RPMI7951 (cell line): ENCODE data around the gene RSU1. TPM values are rescaled to one million over a fixed set of nuclear protein-coding genes. Genes with fewer than 3 reads are reported as not detected.

Source experiments
- DNase-seq: peaks from one replicate; pipeline ENCODE4 v3.0.0-alpha.2; 2012; ENCODE audit warnings: low read depth
- total RNA-seq: library from RNA; depleted of rRNA; stranded (reverse); fragments of >200 nt; shearing (Covaris generic); gene quantifications from 2 replicates; pipeline ENCODE4 v1.2.3, GENCODE V29; 2014

Gene RSU1
- total RNA-seq, 1 experiment from 2014 or later, result 200 TPM

GRCh38 chr10:16606421-16606820, 210.8 kb downstream of the RSU1 start:
- DNase-seq, result peak; percentile 59

GRCh38 chr10:16603308-16603707, 213.9 kb downstream of the RSU1 start:
- no peak for DNase-seq

- DNase-seq, result no peak
These were observed 215.0 kb downstream of the RSU1 start for GRCh38 chr10:16602104-16602775.

DNA sequence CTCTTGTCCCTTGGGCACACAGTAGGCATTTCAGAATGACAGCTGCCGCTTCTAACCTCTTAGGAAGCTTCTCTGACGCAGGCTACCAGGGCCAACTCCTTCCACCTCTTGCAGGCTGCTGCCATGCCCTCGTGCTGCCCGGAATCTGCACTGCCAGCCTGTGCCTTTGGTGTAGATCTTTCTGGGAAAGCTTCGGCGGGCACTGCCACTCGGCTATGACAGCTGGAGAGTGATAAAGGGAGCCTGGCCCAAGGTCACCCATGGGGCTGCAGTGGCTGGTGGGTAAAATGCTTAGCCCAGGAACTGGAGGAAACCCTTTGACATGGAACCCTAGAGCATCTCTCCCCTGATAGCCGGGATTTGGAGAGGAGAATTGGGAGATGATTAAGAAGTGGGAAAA, 217.6 kb downstream of the RSU1 start:
- no peak for DNase-seq

DNA sequence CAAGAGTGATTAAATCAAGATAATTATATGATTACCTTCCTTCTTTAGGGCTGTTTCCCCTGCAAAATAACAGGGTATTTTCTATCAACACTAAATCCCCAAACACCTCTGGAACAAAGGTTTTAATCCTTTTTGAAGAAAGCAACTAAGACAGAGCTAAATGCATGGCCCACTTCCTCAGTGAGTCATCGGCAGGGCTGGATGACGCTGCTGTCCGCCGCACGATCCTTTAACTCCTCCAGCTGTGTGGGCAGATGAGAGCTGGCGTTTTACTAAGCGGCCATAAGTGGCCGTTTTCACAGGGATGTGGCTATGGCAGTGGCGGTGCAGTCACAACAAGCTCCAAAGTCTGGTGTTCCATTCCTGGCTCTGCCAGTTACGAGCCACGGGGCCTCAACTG, 219.6 kb downstream of the RSU1 start:
- DNase-seq, result peak; percentile 75

DNA sequence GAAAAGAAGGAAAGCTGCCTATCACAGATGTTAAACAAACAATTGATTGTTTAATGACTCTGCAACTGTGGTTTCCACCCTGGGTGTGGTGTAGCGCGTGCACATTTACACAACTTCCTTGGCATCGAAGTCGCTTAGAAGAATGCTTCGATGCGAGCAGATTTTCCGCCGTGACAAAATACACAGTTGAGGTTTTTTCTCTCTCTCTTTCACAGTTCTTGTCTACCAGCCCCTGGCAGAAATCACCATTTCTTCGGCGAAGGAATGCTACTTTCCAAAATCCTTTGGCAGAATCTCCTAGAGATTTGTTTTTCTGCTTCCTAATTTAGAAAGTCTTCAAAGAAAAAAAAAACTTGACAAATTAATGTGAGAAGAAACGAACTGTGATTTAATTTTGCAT, 224.8 kb downstream of the RSU1 start:
- DNase-seq, result no peak

- no peak for DNase-seq
These were observed 230.7 kb downstream of the RSU1 start for GRCh38 chr10:16586358-16587138.

GRCh38 chr10:16585103-16585502, 232.1 kb downstream of the RSU1 start:
- peak; percentile 29 for DNase-seq

DNA sequence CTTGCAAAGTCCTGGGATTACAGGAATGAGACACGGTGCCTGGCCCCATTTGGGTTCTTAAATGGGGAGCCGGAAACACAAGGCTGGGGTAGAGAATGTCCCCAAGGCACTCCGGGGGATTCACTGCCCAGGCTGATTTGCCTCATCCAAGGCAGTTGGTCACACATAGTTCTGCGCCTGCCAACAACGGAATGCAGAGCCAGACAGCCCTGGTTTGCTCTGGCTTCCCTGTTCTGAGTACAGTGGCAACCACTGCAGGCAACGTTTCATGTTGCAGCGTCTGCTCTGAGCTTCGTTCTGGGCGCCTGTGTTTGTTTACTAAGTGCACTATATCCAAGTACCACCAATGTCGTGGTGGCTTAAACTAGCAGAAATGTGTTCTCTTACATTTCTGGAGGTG, 233.8 kb downstream of the RSU1 start:
- DNase-seq, result no peak

DNA sequence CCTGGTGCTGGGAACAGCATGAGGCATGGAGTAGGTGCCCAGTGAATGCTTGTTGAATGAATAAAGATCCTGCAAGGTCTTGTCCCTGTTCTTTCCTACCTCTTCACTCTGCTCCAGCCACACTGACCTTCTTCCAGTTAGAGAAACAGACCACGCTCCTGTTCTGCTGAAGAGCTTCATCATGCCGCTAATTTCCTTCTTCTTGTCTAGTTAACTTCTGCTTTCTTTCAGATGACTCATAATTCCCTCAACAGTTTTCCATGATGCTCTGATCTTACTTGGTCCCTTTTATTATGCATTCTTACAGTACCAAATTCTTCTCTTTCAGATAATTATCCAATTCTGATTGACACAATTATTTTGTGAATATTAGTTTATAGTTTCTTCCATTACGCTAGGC, 236.0 kb downstream of the RSU1 start:
- no peak for DNase-seq

DNA sequence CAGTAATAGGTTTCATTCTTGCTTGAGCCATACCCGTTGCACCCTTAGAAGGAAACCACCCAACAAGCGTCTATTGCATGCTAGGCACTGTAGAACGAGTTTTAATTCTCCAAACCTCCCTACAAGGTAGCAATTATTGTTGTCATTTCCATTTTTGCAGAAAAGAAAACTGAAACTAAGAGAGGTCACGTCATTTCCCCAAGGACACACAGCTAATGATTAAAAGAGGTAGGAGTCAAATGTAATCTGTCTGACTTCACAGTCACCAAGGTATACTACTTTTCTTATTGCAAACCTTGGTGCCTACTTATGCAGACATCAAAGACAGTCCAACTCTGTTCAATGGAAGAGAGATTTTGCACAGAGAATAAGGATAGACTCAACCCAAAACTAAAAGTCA, 246.5 kb downstream of the RSU1 start:
- DNase-seq, result no peak

DNA sequence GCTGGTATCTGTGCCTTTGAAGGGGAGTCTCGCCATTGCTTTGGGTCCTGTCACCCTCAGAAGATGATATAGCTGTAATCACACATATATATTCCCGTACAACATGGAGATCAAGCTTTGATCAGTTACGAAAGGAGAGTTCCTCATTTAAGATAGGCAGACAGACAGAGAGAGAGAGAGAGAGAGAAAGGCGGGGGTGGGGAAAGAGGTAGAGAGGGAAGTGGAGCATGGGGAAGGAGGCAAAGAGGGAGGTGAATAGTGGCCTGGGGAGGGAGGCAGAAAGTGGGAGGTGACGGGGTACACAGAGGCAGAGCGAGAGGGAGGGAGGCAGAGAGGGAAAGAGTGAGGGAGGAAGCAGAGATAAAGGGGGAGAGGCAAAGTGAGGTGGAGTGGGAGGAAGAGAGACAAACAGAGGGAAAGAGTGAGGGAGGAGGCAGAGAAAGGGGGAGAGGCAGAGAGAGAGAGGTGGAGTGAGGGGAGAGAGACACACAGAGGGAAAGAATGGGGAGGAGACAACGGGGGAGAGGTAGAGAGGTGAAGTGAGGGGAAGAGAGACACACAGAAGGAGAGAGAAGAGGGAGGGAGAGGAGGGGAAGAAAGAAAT, 250.9 kb downstream of the RSU1 start:
- DNase-seq, result no peak

DNA sequence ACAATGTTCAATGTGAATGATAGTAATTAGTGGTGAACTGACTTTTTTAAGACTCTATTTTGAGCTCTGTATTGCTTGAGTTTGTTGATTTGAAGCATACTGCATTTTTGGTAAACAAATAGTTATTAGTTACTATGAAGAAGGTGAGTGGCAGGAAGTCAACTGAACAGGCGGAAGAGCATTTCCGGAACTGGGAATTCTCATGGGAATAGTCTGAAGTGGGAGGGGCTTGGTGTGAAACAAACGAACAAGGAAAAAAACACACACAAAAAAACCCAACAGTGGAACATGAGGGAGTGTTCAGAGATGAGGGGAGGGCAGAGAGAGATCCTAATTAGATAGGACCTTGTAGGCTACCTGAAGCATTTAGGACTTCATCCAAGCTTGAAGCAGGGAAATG, 251.6 kb downstream of the RSU1 start:
- DNase-seq, result no peak

GRCh38 chr10:16562891-16563290, 254.3 kb downstream of the RSU1 start:
- no peak for DNase-seq

DNA sequence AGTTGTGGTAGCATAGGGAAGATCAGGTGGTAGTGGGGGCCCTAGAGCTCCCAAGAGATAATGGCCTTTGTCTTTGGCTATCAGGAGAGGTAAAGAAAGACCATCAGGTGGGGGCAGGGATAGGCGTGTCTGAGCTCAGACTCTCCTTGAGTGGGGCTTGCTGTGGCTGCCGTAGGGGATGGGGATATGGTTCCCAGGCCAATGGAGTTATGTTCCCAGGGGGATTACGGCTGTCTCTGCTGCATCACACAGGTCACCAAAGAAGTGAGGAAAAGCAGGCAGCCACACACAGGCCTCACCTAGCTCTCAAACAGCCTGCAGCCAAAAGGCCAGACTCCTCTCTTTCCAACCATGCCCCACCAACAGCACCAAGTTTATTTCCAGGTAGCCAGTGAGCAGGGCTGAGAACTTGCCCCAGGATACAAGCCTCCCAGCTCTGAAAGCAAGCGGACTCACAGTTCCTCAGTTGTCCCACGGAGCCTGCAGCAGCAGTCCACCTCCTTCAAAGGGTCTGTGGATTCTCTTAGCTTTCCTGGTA, 257.9 kb downstream of the RSU1 start:
- DNase-seq, result no peak

DNA sequence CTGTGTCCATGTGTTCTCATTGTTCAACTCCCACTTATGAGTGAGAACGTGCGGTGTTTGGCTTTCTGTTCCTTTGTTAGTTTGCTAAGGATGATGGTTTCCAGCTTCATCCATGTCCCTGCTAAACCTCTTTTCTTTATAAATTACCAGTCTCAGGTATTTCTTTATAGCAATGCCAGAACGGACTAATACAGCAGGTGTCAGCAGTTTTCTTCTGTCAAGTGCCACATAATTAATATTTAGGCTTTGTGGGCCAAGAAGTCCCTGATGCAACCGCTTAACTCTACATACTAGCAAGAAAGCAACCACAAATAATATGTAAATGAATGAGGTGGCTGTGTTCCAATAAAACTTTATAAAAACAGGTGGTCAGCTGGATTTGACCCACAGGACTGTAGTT, 269.3 kb downstream of the RSU1 start:
- no peak for DNase-seq

GRCh38 chr10:16545116-16545736, 272.0 kb downstream of the RSU1 start:
- DNase-seq, result peak; percentile 50

GRCh38 chr10:16544591-16544990, 272.6 kb downstream of the RSU1 start:
- DNase-seq, result no peak

DNA sequence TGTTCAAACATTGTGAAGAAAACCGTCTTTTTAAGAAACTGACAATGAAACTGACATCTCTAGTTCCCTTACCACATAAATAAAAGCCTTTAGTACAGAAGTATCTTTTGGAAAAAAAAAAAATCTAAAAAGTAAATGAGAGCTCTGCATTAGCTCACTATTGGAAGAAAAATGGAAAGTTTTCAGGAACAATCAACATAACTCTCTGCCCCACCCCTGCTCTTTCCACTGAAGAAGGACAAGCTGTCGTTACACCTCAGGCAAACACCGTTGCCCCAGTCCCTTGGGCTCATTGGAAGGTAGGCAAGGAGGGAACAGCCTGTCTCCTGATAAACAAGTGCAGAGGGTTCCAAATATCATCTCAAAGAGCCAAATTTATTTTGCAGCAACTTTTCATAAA, 273.1 kb downstream of the RSU1 start:
- no peak for DNase-seq
